Brain pericyte (primary cell): Measurements from ENCODE around the gene FAM174C.

Experiments used
- DNase-seq: peaks from one replicate; pipeline ENCODE4 v3.0.0-alpha.2; 2012; ENCODE audit warnings: low read depth, low spot score

FAM174C gene

GRCh38 chr19:1286487-1287353 lies 11.4 kb downstream of the FAM174C start:
- no peak for DNase-seq

- DNase-seq: no peak
These were observed 12.3 kb downstream of the FAM174C start for GRCh38 chr19:1287354-1288225.

- no peak for DNase-seq
These were observed 12.9 kb downstream of the FAM174C start for GRCh38 chr19:1288226-1288612.

GRCh38 chr19:1288833-1289685 lies 13.7 kb downstream of the FAM174C start:
- no peak for DNase-seq

GRCh38 chr19:1289686-1290025 lies 14.3 kb downstream of the FAM174C start:
- no peak for DNase-seq

- no peak for DNase-seq
These were observed 14.9 kb downstream of the FAM174C start for GRCh38 chr19:1290196-1290702.

- no peak for DNase-seq
These were observed 15.6 kb downstream of the FAM174C start for GRCh38 chr19:1290703-1291651.

- DNase-seq: no peak
These were observed 16.6 kb downstream of the FAM174C start for GRCh38 chr19:1291761-1292418.

GRCh38 chr19:1292419-1293151 lies 17.3 kb downstream of the FAM174C start:
- DNase-seq: no peak

GRCh38 chr19:1293782-1294604 lies 18.7 kb downstream of the FAM174C start:
- no peak for DNase-seq

GRCh38 chr19:1294688-1295087 lies 19.4 kb downstream of the FAM174C start:
- DNase-seq: no peak

- DNase-seq: no peak
These were observed 20.1 kb downstream of the FAM174C start for GRCh38 chr19:1295169-1296012.

- no peak for DNase-seq
These were observed 20.7 kb downstream of the FAM174C start for GRCh38 chr19:1296078-1296477.

- no peak for DNase-seq
These were observed 21.4 kb downstream of the FAM174C start for GRCh38 chr19:1296575-1297271.

- no peak for DNase-seq
These were observed 22.9 kb downstream of the FAM174C start for GRCh38 chr19:1298235-1298634.

- DNase-seq: no peak
These were observed 24.5 kb downstream of the FAM174C start for GRCh38 chr19:1299801-1300200.
